Measurements from ENCODE around the gene MAP3K15. TPM values are rescaled to one million over a fixed set of nuclear protein-coding genes. Genes with fewer than 3 reads are reported as not detected.

MAP3K15 gene
- total and polyA plus RNA-seq, 9 donors = 0.37 to 11.6 (median 1.4) TPM

DNA sequence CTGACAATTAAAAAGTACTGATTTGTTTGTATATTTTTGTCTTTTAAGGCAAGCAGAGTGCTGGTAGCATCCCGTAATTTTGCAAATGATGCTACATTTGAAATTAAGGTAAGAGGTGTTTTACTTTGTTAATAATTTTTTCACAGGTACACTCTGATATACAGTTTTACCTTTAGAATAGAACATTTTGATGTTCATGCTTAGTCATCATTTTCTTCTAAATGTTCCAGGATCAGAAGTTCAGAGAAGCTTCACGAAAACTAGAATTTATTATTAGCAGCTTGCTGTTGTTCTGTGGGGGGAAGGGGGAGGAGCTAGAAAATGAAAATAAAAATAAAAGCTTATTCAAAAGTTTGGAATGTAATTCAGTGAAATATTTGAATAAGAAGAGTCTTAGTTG, 166.0 kb downstream of the MAP3K15 start:
- H3K27ac ChIP-seq = no peak overlapping the region
- no peak for TF ChIP-seq EP300 (IDR thresholded peaks at IDR 0.05)
- intact Hi-C loops (cut with DNase I) = no loop called here
- H3K4me3 ChIP-seq = no peak overlapping the region
- no peaks in the 10 kb centered on the region for H3K4me1 ChIP-seq (ENCODE audit: insufficient read depth)
- no peak for DNase-seq
- H3K36me3 ChIP-seq = no peaks in the 10 kb centered on the region
- no peaks in the 10 kb centered on the region for H3K27me3 ChIP-seq
- 65 to 73% (median 69%) methylated on average over 2 of the region's 2 CpGs for WGBS, 3 donors
- no peaks in the 10 kb centered on the region for H3K9me3 ChIP-seq

DNA sequence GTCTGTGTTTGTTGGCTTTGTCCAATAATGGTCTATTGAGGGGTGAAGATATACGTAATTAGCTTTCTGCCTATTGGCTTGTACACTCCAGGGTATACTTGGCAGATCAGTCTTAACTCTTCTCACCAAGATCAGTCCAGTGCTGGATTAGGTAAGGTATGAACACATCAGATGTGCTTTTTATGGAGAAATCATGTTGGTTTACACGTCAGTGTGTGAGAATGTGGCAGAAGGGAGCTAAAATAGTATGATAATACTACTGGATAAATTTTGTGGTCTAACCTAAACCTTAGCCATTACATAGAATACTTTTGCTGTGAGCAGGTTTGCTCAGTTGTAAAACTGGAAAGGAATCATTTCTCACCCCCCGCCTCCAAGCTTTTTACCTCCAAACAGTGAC, 167.4 kb downstream of the MAP3K15 start:
- Histone ChIP-seq H3K27me3 (no peaks in the 10 kb centered on the region), H3K4me3 (no peak overlapping the region), H3K27ac (no peak overlapping the region), H3K36me3 (no peaks in the 10 kb centered on the region), H3K4me1 (ENCODE audit: insufficient read depth) (no peaks in the 10 kb centered on the region), H3K9me3 (no peaks in the 10 kb centered on the region)
- TF ChIP-seq POLR2A (IDR thresholded peaks at IDR 0.05) = no peak
- no peak for TF ChIP-seq EP300 (IDR thresholded peaks at IDR 0.05)
- TF ChIP-seq, protein P1, sequence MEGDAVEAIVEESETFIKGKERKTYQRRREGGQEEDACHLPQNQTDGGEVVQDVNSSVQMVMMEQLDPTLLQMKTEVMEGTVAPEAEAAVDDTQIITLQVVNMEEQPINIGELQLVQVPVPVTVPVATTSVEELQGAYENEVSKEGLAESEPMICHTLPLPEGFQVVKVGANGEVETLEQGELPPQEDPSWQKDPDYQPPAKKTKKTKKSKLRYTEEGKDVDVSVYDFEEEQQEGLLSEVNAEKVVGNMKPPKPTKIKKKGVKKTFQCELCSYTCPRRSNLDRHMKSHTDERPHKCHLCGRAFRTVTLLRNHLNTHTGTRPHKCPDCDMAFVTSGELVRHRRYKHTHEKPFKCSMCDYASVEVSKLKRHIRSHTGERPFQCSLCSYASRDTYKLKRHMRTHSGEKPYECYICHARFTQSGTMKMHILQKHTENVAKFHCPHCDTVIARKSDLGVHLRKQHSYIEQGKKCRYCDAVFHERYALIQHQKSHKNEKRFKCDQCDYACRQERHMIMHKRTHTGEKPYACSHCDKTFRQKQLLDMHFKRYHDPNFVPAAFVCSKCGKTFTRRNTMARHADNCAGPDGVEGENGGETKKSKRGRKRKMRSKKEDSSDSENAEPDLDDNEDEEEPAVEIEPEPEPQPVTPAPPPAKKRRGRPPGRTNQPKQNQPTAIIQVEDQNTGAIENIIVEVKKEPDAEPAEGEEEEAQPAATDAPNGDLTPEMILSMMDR (IDR thresholded peaks at IDR 0.05) = no peak
- WGBS, 3 donors = 75 to 79% (median 76%) methylated on average over 3 of the region's 3 CpGs
- intact Hi-C loops (cut with DNase I) = no loop called here
- DNase-seq = no peak

DNA sequence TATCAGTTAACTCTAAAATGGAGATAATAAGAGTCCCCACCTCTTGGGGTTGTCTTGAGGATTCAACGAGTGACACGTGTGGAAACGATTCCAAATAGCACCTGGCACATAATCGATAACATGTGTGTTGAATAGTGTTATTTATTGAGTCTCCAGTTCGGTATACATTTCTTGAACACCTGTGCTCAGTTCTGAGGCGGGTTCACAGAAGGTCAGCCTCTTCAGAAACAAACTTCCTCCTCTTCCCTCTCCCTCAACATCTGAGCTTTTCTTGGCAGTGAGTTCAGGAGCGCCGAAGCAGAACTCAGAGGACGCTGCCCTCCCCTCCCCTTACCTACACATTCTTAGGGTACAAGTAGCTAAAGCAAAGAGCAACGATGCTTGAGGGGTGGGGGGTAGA, 170.6 kb downstream of the MAP3K15 start:
- WGBS, 3 donors = 28 to 41% (median 36%) methylated on average over 10 of the region's 10 CpGs
- TF ChIP-seq, protein P1 (IDR thresholded peaks at IDR 0.05) = no peak
- TF ChIP-seq EP300 (IDR thresholded peaks at IDR 0.05) (no peak), POLR2A (IDR thresholded peaks at IDR 0.05) (no peak)

DNA sequence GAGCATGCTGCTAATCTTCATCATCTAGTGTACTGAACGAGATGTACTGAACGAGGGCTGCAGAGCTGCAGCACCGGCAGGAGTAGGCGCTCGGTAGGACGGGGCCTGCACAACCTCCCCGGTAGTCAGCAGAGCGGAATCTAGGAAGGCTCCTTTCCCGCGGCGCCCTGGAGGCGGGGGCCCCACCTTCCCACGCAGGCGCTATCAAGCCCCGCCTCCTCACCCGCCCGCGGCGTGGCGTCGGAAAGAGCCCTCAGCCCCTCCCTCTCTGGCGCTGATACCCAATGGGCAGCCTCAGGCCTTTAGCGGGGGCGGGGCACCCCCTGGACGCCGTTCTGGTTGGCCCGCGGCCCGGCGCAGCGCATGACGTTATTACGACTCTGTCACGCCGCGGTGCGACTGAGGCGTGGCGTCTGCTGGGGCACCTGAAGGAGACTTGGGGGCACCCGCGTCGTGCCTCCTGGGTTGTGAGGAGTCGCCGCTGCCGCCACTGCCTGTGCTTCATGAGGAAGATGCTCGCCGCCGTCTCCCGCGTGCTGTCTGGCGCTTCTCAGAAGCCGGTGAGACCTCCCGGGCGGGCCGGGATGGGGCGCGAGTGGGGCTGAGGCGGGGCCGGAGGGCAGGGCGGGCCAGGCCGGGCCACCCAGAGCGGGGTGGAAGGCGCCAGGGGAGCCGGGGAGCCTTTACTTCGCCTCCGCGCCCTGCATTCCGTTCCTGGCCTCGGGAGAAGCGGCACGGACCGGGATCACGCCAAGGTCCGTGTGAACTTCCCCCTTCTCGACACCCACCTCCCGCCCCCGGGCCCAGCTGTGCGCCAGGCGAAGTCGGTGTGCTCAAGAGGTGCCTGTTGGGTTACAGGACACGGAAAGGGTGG, 171.5 kb downstream of the MAP3K15 start, which contains the start of gene PDHA1:
Gene PDHA1, plus strand, starts transcription at position 393 of the 874 bp plus-strand sequence. Its CDS starts 111 bp downstream, at position 504.
- TF ChIP-seq POLR2A (IDR thresholded peaks at IDR 0.05) = peak; percentile 53
- TF ChIP-seq, protein P1 (IDR thresholded peaks at IDR 0.05) = no peak
- Histone ChIP-seq H3K27me3 (no peaks in the 10 kb centered on the region), H3K36me3 (no peaks in the 10 kb centered on the region), H3K9me3 (no peaks in the 10 kb centered on the region), H3K4me3 (peak within 1 kb of the TSS; percentile 86), H3K27ac (peak within 1 kb of the TSS; percentile 62 to 78), H3K4me1 (ENCODE audit: insufficient read depth) (no peaks in the 10 kb centered on the region)
- DNase-seq = peak; percentile 91 to 94 (median 93)
- intact Hi-C loops (cut with DNase I) = no loop called here
- WGBS, 3 donors = 25 to 40% (median 26%) methylated on average over 66 to 81 of the region's 81 CpGs

More for the DNA sequence above, 170.6 kb downstream of the MAP3K15 start:
- DNase-seq = no peak
- Histone ChIP-seq H3K4me1 (ENCODE audit: insufficient read depth) (no peaks in the 10 kb centered on the region), H3K4me3 (peak overlapping the region; percentile 86), H3K27me3 (no peaks in the 10 kb centered on the region), H3K36me3 (no peaks in the 10 kb centered on the region), H3K27ac (no peak overlapping the region), H3K9me3 (no peaks in the 10 kb centered on the region)
- intact Hi-C loops (cut with DNase I) = no loop called here

DNA sequence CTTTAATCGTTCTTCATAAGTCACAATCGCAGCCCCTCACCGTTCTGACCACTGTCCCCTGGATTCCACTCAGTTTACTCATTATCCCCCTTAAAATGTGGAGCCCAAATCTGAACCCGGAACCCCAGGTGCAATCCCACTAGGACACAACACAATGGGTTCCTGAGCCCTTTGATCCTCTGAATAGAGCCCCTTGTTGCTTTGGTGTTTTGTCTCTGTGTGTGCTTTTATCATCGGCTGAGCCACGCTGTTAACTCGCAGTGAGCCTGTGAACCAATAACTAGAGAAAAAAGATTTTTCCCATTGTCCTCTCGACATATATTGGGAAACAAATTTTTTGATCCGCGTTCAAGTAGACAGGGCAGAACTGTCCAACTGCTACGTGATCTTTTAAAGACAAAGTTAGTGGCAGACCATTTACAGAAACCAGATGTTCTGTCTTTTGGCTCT, 172.2 kb downstream of the MAP3K15 start:
- no peaks in the 10 kb centered on the region for H3K4me1 ChIP-seq (ENCODE audit: insufficient read depth)
- intact Hi-C loops (cut with DNase I) = no loop called here
- peak overlapping the region in 1 of 2 donors; percentile 55 for H3K27ac ChIP-seq
- DNase-seq = no peak
- H3K36me3 ChIP-seq = no peaks in the 10 kb centered on the region
- TF ChIP-seq, protein P1 (IDR thresholded peaks at IDR 0.05) = no peak
- no peak for TF ChIP-seq POLR2A (IDR thresholded peaks at IDR 0.05)
- TF ChIP-seq EP300 (IDR thresholded peaks at IDR 0.05) = no peak
- 47 to 59% (median 51%) methylated on average over 11 of the region's 11 CpGs for WGBS, 3 donors
- no peaks in the 10 kb centered on the region for H3K27me3 ChIP-seq
- H3K4me3 ChIP-seq = peak overlapping the region; percentile 86
- H3K9me3 ChIP-seq = no peaks in the 10 kb centered on the region
